Glomerular endothelial cell (primary cell): ENCODE measurements around the gene DLG1. TPM values are rescaled to one million over a fixed set of nuclear protein-coding genes. Genes with fewer than 3 reads are reported as not detected.
A peak's percentile ranks its signal among the peaks of the same experiment; 100 is the strongest.

Experiments used
- DNase-seq: peaks from one replicate; pipeline ENCODE4 v3.0.0-alpha.2; 2011; ENCODE audit warnings: low read depth, low spot score; ENCODE audit errors: extremely low read depth
- total RNA-seq: library from RNA; depleted of rRNA; stranded (reverse); fragments of >200 nt; gene quantifications from 2 replicates; pipeline ENCODE4 v1.2.3, GENCODE V29; 2015

Gene DLG1
- total RNA-seq, 1 donor from 2014 or later = 105 TPM

- no peak for DNase-seq
Observed at GRCh38 chr3:197253238-197253947, 45.0 kb downstream of the DLG1 start.

GRCh38 chr3:197249542-197249941, 48.9 kb downstream of the DLG1 start:
- DNase-seq = no peak

- DNase-seq = no peak
Observed at GRCh38 chr3:197248341-197248740, 50.1 kb downstream of the DLG1 start.

- DNase-seq = no peak
Observed at GRCh38 chr3:197244751-197245150, 53.7 kb downstream of the DLG1 start.

- DNase-seq = no peak
Observed at GRCh38 chr3:197242784-197243432, 55.5 kb downstream of the DLG1 start.

- DNase-seq = no peak
Observed at GRCh38 chr3:197241173-197241572, 57.2 kb downstream of the DLG1 start.

- DNase-seq = no peak
Observed at GRCh38 chr3:197239857-197240256, 58.6 kb downstream of the DLG1 start.

- DNase-seq = no peak
Observed at GRCh38 chr3:197238842-197239241, 59.6 kb downstream of the DLG1 start.

GRCh38 chr3:197237897-197238296, 60.5 kb downstream of the DLG1 start:
- no peak for DNase-seq

GRCh38 chr3:197236362-197236761, 62.0 kb downstream of the DLG1 start:
- DNase-seq = no peak

GRCh38 chr3:197234947-197235914, 63.2 kb downstream of the DLG1 start:
- DNase-seq = no peak

- no peak for DNase-seq
Observed at GRCh38 chr3:197231321-197231720, 67.1 kb downstream of the DLG1 start.

- no peak for DNase-seq
Observed at GRCh38 chr3:197229836-197230235, 68.6 kb downstream of the DLG1 start.

GRCh38 chr3:197229178-197229577, 69.2 kb downstream of the DLG1 start:
- DNase-seq = no peak

GRCh38 chr3:197227780-197228574, 70.4 kb downstream of the DLG1 start:
- no peak for DNase-seq

- no peak for DNase-seq
Observed at GRCh38 chr3:197226179-197226578, 72.2 kb downstream of the DLG1 start.

GRCh38 chr3:197225579-197225978, 72.8 kb downstream of the DLG1 start:
- DNase-seq = no peak

- DNase-seq = peak; percentile 16
Observed at GRCh38 chr3:197224034-197224444, 74.4 kb downstream of the DLG1 start.

- DNase-seq = no peak
Observed at GRCh38 chr3:197222937-197223370, 75.5 kb downstream of the DLG1 start.

- DNase-seq = no peak
Observed at GRCh38 chr3:197219619-197220018, 78.8 kb downstream of the DLG1 start.
